LNCaP clone FGC (cell line): ENCODE results near the gene CCSER1.

Experiments
- DNase-seq: peaks from one replicate; pipeline ENCODE4 v3.0.0-alpha.2; 2011; ENCODE audit warnings: low read depth
- H3K4me3 ChIP-seq: 2 replicates; pipeline ENCODE4 v1.5.1; 2011; ENCODE audit warnings: mild to moderate bottlenecking, low read depth, low read length, control low read depth
- CTCF ChIP-seq: IDR thresholded peaks from 2 replicates; pipeline ENCODE4 v1.5.1; 2012; ENCODE audit warnings: mild to moderate bottlenecking; ENCODE audit not compliant: control insufficient read depth, insufficient read depth; ENCODE audit errors: extremely low read depth

Gene CCSER1

GRCh38 chr4:91058345-91058744, 931.2 kb downstream of the CCSER1 start:
- no peak for TF ChIP-seq CTCF
- DNase-seq = no peak
- no peak overlapping the region for H3K4me3 ChIP-seq

- no peak overlapping the region for H3K4me3 ChIP-seq
- peak; percentile 6 for DNase-seq
- no peak for TF ChIP-seq CTCF
Observed at GRCh38 chr4:91064157-91064853, 937.1 kb downstream of the CCSER1 start.

GRCh38 chr4:91065117-91065516, 937.9 kb downstream of the CCSER1 start:
- TF ChIP-seq CTCF = no peak
- no peak overlapping the region for H3K4me3 ChIP-seq
- DNase-seq = no peak

GRCh38 chr4:91070736-91071135, 943.5 kb downstream of the CCSER1 start:
- no peak for TF ChIP-seq CTCF
- DNase-seq = no peak
- no peak overlapping the region for H3K4me3 ChIP-seq

- no peak overlapping the region for H3K4me3 ChIP-seq
- TF ChIP-seq CTCF = no peak
- no peak for DNase-seq
Observed at GRCh38 chr4:91076147-91076546, 949.0 kb downstream of the CCSER1 start.

GRCh38 chr4:91085961-91086360, 958.8 kb downstream of the CCSER1 start:
- no peak overlapping the region for H3K4me3 ChIP-seq
- TF ChIP-seq CTCF = no peak
- DNase-seq = no peak

- DNase-seq = no peak
- TF ChIP-seq CTCF = no peak
- no peak overlapping the region for H3K4me3 ChIP-seq
Observed at GRCh38 chr4:91087743-91088142, 960.5 kb downstream of the CCSER1 start.
